ENCODE data around the gene PRKG1.

DNA sequence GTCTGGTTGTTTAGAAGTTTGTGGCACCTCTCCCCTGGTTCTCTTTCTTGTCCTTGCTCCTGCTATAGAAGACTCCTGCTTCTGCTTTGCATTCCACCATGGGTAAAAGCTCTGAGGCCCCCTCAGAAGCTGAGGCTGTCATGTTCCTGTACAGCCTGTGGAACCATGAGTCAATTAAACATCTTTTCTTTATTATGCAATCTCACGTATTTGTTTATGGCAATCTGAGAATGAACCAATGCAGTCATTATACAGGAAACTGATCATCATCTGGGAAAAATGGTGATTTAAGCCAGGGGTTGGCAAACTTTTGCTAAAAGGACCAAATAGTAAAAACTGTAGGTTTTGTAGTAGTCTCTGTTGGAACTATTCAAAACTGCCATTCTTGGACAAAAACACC lies 449.8 kb downstream of the PRKG1 start:
- TF ChIP-seq, protein P1, sequence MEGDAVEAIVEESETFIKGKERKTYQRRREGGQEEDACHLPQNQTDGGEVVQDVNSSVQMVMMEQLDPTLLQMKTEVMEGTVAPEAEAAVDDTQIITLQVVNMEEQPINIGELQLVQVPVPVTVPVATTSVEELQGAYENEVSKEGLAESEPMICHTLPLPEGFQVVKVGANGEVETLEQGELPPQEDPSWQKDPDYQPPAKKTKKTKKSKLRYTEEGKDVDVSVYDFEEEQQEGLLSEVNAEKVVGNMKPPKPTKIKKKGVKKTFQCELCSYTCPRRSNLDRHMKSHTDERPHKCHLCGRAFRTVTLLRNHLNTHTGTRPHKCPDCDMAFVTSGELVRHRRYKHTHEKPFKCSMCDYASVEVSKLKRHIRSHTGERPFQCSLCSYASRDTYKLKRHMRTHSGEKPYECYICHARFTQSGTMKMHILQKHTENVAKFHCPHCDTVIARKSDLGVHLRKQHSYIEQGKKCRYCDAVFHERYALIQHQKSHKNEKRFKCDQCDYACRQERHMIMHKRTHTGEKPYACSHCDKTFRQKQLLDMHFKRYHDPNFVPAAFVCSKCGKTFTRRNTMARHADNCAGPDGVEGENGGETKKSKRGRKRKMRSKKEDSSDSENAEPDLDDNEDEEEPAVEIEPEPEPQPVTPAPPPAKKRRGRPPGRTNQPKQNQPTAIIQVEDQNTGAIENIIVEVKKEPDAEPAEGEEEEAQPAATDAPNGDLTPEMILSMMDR (IDR thresholded peaks at IDR 0.05), result no peak
- TF ChIP-seq, protein P2, sequence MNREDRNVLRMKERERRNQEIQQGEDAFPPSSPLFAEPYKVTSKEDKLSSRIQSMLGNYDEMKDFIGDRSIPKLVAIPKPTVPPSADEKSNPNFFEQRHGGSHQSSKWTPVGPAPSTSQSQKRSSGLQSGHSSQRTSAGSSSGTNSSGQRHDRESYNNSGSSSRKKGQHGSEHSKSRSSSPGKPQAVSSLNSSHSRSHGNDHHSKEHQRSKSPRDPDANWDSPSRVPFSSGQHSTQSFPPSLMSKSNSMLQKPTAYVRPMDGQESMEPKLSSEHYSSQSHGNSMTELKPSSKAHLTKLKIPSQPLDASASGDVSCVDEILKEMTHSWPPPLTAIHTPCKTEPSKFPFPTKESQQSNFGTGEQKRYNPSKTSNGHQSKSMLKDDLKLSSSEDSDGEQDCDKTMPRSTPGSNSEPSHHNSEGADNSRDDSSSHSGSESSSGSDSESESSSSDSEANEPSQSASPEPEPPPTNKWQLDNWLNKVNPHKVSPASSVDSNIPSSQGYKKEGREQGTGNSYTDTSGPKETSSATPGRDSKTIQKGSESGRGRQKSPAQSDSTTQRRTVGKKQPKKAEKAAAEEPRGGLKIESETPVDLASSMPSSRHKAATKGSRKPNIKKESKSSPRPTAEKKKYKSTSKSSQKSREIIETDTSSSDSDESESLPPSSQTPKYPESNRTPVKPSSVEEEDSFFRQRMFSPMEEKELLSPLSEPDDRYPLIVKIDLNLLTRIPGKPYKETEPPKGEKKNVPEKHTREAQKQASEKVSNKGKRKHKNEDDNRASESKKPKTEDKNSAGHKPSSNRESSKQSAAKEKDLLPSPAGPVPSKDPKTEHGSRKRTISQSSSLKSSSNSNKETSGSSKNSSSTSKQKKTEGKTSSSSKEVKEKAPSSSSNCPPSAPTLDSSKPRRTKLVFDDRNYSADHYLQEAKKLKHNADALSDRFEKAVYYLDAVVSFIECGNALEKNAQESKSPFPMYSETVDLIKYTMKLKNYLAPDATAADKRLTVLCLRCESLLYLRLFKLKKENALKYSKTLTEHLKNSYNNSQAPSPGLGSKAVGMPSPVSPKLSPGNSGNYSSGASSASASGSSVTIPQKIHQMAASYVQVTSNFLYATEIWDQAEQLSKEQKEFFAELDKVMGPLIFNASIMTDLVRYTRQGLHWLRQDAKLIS (CRISPR knock-in tag; IDR thresholded peaks at IDR 0.05; ENCODE audit: borderline replicate concordance), result no peak
- no peak for TF ChIP-seq TEAD4 (CRISPR knock-in tag; IDR thresholded peaks at IDR 0.05)
- no peak for TF ChIP-seq NR2C2 (CRISPR knock-in tag; IDR thresholded peaks at IDR 0.05)
- TF ChIP-seq, protein P3, sequence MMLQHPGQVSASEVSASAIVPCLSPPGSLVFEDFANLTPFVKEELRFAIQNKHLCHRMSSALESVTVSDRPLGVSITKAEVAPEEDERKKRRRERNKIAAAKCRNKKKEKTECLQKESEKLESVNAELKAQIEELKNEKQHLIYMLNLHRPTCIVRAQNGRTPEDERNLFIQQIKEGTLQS (CRISPR knock-in tag; conservative IDR thresholded peaks at IDR 0.05), result no peak
- TF ChIP-seq CREM (CRISPR knock-in tag; IDR thresholded peaks at IDR 0.05), result no peak
- TF ChIP-seq, protein P4, sequence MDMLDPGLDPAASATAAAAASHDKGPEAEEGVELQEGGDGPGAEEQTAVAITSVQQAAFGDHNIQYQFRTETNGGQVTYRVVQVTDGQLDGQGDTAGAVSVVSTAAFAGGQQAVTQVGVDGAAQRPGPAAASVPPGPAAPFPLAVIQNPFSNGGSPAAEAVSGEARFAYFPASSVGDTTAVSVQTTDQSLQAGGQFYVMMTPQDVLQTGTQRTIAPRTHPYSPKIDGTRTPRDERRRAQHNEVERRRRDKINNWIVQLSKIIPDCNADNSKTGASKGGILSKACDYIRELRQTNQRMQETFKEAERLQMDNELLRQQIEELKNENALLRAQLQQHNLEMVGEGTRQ (CRISPR knock-in tag; IDR thresholded peaks at IDR 0.05), result no peak
- TF ChIP-seq, protein P5, sequence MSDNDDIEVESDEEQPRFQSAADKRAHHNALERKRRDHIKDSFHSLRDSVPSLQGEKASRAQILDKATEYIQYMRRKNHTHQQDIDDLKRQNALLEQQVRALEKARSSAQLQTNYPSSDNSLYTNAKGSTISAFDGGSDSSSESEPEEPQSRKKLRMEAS (CRISPR knock-in tag; IDR thresholded peaks at IDR 0.05), result no peak
- TF ChIP-seq CBFB (CRISPR knock-in tag; IDR thresholded peaks at IDR 0.05; ENCODE audit: low read depth), result no peak
- TF ChIP-seq, protein P6, sequence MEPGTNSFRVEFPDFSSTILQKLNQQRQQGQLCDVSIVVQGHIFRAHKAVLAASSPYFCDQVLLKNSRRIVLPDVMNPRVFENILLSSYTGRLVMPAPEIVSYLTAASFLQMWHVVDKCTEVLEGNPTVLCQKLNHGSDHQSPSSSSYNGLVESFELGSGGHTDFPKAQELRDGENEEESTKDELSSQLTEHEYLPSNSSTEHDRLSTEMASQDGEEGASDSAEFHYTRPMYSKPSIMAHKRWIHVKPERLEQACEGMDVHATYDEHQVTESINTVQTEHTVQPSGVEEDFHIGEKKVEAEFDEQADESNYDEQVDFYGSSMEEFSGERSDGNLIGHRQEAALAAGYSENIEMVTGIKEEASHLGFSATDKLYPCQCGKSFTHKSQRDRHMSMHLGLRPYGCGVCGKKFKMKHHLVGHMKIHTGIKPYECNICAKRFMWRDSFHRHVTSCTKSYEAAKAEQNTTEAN (CRISPR knock-in tag; IDR thresholded peaks at IDR 0.05), result no peak
- TF ChIP-seq, protein P7, sequence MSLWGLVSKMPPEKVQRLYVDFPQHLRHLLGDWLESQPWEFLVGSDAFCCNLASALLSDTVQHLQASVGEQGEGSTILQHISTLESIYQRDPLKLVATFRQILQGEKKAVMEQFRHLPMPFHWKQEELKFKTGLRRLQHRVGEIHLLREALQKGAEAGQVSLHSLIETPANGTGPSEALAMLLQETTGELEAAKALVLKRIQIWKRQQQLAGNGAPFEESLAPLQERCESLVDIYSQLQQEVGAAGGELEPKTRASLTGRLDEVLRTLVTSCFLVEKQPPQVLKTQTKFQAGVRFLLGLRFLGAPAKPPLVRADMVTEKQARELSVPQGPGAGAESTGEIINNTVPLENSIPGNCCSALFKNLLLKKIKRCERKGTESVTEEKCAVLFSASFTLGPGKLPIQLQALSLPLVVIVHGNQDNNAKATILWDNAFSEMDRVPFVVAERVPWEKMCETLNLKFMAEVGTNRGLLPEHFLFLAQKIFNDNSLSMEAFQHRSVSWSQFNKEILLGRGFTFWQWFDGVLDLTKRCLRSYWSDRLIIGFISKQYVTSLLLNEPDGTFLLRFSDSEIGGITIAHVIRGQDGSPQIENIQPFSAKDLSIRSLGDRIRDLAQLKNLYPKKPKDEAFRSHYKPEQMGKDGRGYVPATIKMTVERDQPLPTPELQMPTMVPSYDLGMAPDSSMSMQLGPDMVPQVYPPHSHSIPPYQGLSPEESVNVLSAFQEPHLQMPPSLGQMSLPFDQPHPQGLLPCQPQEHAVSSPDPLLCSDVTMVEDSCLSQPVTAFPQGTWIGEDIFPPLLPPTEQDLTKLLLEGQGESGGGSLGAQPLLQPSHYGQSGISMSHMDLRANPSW (CRISPR knock-in tag; conservative IDR thresholded peaks at IDR 0.05; ENCODE audit: low read depth), result no peak
- TF ChIP-seq, protein P8, sequence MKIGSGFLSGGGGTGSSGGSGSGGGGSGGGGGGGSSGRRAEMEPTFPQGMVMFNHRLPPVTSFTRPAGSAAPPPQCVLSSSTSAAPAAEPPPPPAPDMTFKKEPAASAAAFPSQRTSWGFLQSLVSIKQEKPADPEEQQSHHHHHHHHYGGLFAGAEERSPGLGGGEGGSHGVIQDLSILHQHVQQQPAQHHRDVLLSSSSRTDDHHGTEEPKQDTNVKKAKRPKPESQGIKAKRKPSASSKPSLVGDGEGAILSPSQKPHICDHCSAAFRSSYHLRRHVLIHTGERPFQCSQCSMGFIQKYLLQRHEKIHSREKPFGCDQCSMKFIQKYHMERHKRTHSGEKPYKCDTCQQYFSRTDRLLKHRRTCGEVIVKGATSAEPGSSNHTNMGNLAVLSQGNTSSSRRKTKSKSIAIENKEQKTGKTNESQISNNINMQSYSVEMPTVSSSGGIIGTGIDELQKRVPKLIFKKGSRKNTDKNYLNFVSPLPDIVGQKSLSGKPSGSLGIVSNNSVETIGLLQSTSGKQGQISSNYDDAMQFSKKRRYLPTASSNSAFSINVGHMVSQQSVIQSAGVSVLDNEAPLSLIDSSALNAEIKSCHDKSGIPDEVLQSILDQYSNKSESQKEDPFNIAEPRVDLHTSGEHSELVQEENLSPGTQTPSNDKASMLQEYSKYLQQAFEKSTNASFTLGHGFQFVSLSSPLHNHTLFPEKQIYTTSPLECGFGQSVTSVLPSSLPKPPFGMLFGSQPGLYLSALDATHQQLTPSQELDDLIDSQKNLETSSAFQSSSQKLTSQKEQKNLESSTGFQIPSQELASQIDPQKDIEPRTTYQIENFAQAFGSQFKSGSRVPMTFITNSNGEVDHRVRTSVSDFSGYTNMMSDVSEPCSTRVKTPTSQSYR (CRISPR knock-in tag; IDR thresholded peaks at IDR 0.05), result no peak
- no peak for TF ChIP-seq NFYB (CRISPR knock-in tag; conservative IDR thresholded peaks at IDR 0.05; ENCODE audit: low read depth)
- TF ChIP-seq FOXJ3 (CRISPR knock-in tag; IDR thresholded peaks at IDR 0.05; ENCODE audit: borderline replicate concordance), result no peak

Measured in WTC11 (cell line).